ENCODE data around the gene COG5.

Gene COG5

GRCh38 chr7:107482571-107482970, 81.1 kb downstream of the COG5 start:
- DNase-seq (ENCODE audit: low read depth in 1 of 2, low spot score in 1 of 2), result no peak
- Histone ChIP-seq H3K27me3 (ENCODE audit: insufficient read depth, poor library complexity, severe bottlenecking) (no peaks in the 10 kb centered on the region), H3K27ac (replicated peaks) (no peak overlapping the region), H3K4me3 (replicated peaks; ENCODE audit: insufficient read depth, low read length) (no peak overlapping the region)
- TF ChIP-seq POLR2AphosphoS5 (IDR thresholded peaks at IDR 0.05; ENCODE audit: low read depth) (no peak), REST (IDR thresholded peaks at IDR 0.05; ENCODE audit: insufficient replicate concordance, low read depth) (no peak), SPI1 (IDR thresholded peaks at IDR 0.05; ENCODE audit: borderline replicate concordance, low read depth) (no peak), GABPA (IDR thresholded peaks at IDR 0.05; ENCODE audit: low read depth) (no peak), CTCF (IDR thresholded peaks at IDR 0.05; ENCODE audit: insufficient read depth, low read length) (no peak)

- Histone ChIP-seq H3K27me3 (ENCODE audit: insufficient read depth, poor library complexity, severe bottlenecking) (no peaks in the 10 kb centered on the region), H3K27ac (replicated peaks) (no peak overlapping the region), H3K4me3 (replicated peaks; ENCODE audit: insufficient read depth, low read length) (no peak overlapping the region)
- no peak for DNase-seq (ENCODE audit: low read depth in 1 of 2, low spot score in 1 of 2)
- TF ChIP-seq CTCF (IDR thresholded peaks at IDR 0.05; ENCODE audit: insufficient read depth, low read length), result no peak
- TF ChIP-seq POLR2AphosphoS5 (IDR thresholded peaks at IDR 0.05; ENCODE audit: low read depth), result no peak
- TF ChIP-seq SPI1 (IDR thresholded peaks at IDR 0.05; ENCODE audit: borderline replicate concordance, low read depth), result no peak
- TF ChIP-seq GABPA (IDR thresholded peaks at IDR 0.05; ENCODE audit: low read depth), result no peak
- no peak for TF ChIP-seq REST (IDR thresholded peaks at IDR 0.05; ENCODE audit: insufficient replicate concordance, low read depth)
Observed at GRCh38 chr7:107480932-107481331, 82.8 kb downstream of the COG5 start.

GRCh38 chr7:107479303-107479702, 84.4 kb downstream of the COG5 start:
- TF ChIP-seq POLR2AphosphoS5 (IDR thresholded peaks at IDR 0.05; ENCODE audit: low read depth) (no peak), SPI1 (IDR thresholded peaks at IDR 0.05; ENCODE audit: borderline replicate concordance, low read depth) (no peak), CTCF (IDR thresholded peaks at IDR 0.05; ENCODE audit: insufficient read depth, low read length) (no peak), GABPA (IDR thresholded peaks at IDR 0.05; ENCODE audit: low read depth) (no peak), REST (IDR thresholded peaks at IDR 0.05; ENCODE audit: insufficient replicate concordance, low read depth) (no peak)
- no peak for DNase-seq (ENCODE audit: low read depth in 1 of 2, low spot score in 1 of 2)
- Histone ChIP-seq H3K27me3 (ENCODE audit: insufficient read depth, poor library complexity, severe bottlenecking) (no peaks in the 10 kb centered on the region), H3K4me3 (replicated peaks; ENCODE audit: insufficient read depth, low read length) (no peak overlapping the region), H3K27ac (replicated peaks) (no peak overlapping the region)
